Astrocyte (in vitro differentiated cells and primary cell): Measurements from ENCODE around the gene KIFBP.

Experiments used
- EZH2 ChIP-seq: IDR thresholded peaks from 2 replicates; pipeline ENCODE4 v1.6.1; 2012; ENCODE audit warnings: mild to moderate bottlenecking, low read length, inconsistent platforms; ENCODE audit not compliant: insufficient read depth
- TF ChIP-seq, protein P1 (sequence below): IDR thresholded peaks from 2 replicates; pipeline ENCODE4 v1.5.1; 2011; ENCODE audit warnings: low read depth, mild to moderate bottlenecking, inconsistent platforms, low read length, moderate library complexity; ENCODE audit not compliant: insufficient read depth

DNA sequence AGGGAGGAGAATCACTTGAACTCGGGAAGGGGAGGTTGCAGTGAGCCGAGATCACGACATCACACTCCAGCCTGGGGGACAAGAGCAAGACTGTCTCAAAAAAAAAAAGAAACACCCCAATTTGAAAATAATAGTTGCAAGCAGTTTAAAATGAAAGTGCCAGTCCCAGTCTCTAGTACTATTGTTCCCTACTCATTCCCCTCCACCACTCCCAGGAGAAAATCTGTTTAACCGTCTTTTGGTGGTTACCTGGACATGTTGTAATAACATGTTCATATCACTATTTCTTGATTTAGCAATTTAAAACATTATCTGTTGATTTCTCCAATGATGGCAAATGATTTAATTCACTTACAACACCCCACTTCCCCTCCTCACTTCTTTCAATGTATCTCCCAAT, 44.7 kb downstream of the KIFBP start:
- TF ChIP-seq, protein P1, sequence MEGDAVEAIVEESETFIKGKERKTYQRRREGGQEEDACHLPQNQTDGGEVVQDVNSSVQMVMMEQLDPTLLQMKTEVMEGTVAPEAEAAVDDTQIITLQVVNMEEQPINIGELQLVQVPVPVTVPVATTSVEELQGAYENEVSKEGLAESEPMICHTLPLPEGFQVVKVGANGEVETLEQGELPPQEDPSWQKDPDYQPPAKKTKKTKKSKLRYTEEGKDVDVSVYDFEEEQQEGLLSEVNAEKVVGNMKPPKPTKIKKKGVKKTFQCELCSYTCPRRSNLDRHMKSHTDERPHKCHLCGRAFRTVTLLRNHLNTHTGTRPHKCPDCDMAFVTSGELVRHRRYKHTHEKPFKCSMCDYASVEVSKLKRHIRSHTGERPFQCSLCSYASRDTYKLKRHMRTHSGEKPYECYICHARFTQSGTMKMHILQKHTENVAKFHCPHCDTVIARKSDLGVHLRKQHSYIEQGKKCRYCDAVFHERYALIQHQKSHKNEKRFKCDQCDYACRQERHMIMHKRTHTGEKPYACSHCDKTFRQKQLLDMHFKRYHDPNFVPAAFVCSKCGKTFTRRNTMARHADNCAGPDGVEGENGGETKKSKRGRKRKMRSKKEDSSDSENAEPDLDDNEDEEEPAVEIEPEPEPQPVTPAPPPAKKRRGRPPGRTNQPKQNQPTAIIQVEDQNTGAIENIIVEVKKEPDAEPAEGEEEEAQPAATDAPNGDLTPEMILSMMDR, result no peak
- TF ChIP-seq EZH2, result no peak
